Stimulated activated CD8-positive, alpha-beta memory T cell treated with anti-CD3 and anti-CD28 coated beads, Interleukin-2, amount 100 ng/mL, for 1 hour (primary cell): ENCODE results near the gene ATG9B.

Experiments
- DNase-seq, 2 donors: peaks; one replicate each; pipeline ENCODE4 v3.0.0-alpha.2; 2020; ENCODE audit warnings: low read depth in 2 of 2

ATG9B gene

GRCh38 chr7:151024435-151025056 lies at the start of gene ATG9B:
Gene ATG9B (minus strand): TSS chr7:151024494. CDS start chr7:151024423, 71 bp downstream.
- DNase-seq = no peak

DNA sequence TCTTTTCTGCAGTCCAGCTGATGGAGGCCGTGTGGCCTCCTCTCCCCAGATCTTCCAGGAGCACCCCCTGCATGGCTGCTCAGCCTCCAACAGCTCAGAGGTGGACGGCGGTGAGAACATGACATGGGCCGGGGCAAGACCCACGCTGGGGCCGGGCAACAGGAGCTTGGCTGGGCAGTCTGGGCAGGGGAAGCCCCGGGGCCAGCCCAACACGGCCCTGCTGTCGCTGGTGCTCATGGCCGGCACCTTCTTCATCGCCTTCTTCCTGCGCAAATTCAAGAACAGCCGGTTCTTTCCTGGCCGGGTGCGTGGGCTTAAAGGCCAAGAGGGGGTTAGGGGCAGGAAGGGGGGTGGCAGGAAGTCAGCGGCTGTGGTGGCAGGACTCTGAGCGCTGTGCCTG lies 49.7 kb upstream of the ATG9B start:
- no peak for DNase-seq

DNA sequence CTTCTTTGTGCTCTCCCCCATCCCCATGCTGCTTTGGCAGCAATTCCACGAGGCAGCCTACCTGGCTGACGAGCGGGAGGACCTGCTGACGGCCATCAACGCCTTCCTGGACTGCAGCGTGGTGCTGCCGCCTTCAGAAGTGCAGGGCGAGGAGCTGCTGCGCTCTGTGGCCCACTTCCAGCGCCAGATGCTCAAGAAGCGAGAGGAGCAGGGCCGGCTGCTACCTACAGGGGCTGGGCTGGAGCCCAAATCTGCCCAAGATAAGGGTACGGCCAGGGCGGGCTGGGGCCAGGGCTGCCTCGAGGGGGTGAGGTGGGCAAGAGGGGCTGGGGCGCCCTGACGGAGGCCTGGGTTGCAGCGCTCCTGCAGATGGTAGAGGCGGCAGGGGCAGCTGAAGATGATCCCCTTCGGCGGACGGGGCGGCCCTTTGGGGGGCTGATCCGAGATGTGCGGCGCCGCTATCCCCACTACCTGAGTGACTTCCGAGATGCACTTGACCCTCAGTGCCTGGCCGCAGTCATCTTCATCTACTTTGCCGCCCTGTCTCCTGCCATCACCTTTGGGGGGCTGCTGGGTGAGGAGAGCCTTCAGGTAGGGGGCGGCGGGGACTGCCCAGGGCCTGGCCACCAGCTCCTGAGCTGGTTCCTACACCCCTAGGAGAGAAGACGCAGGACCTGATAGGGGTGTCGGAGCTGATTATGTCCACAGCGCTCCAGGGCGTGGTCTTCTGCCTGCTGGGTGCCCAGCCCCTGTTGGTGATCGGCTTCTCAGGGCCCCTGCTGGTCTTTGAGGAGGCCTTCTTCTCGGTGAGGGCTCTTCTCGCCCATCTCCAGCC lies 47.0 kb upstream of the ATG9B start:
- no peak for DNase-seq

GRCh38 chr7:151070574-151070960 lies 46.3 kb upstream of the ATG9B start:
- no peak for DNase-seq

- no peak for DNase-seq
Measured at GRCh38 chr7:151069841-151070573, 45.7 kb upstream of the ATG9B start.

DNA sequence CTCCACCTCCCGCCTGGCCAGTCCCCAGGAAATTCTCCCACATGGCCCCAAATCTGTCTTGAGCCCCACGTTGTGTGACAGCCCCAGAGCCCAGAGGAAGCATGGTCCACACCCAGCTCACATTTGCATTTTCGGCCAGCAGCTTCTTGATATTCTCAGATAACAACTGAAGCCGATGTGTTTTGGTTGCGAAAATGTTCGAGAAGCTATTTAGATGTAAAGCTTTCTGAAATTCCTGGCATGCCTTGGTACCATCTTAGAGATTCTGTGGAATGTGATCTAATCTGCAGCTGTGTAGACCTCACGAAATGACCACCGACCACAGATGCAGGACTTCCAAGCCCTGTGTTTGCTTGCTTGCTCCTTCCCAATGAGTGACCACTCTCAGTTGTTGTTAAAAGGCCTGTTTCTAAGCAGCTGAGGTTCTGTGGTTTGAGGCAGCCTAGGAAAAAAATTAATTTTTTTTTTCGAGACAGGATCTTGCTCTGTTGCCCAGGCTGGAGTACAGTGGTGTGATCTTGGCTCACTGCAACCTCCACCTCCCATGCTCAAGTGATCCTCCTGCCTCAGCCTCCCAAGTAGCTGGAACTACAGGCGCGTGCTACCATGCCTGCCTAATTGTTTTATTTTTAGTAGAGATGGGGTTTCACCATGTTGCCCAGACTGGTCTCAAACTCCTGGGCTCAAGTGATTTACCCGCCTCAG lies 43.9 kb upstream of the ATG9B start:
- no peak for DNase-seq

DNA sequence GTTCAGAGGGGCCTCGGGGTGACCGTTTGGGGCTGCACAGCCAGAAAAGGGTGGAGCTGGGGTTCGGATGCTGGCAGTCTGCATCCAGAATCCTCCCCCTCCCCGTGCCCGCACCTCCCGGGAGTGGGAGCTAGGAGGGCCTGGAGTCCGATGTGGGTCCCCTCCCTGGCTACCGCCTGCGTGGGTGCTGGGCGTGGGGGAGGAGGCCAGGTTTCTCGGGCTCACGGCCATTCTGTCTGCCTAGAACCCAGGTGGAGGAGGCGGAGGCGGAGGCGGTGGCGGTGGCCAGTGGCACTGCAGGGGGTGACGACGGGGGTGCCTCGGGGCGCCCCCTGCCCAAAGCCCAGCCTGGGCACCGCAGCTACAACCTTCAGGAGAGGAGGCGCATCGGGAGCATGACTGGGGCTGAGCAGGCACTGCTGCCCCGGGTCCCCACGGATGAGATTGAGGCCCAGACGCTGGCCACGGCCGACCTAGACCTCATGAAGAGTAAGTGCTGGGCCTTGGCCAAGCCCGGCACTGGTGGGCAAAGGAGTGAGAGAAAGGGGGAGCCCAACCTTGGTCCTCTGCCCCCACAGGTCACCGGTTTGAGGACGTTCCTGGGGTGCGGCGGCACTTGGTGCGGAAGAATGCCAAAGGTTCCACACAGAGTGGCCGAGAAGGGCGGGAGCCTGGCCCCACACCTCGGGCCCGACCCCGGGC lies 42.1 kb upstream of the ATG9B start:
- DNase-seq = no peak

DNA sequence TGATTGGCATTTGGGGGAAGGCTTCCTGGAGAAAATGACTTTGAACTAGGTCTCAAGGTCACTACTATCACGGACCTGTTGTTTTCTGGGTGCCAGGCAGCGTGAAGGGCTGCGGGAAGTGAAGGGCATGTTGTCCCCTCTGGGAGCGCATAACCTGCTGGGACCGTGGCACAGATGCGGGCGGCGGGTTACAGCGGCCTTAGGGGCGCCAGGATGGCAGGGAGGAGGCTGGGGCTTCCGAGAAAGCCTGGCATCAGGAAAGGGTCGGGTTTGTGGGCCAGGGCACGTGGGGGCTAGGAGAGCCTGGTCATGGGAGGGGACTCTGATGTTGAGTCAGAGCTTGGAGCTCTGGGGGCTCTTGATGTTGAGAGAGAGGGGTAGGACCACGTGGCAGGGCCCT lies 41.2 kb upstream of the ATG9B start:
- no peak for DNase-seq

GRCh38 chr7:151064993-151065392 lies 40.7 kb upstream of the ATG9B start:
- DNase-seq = no peak

- DNase-seq = no peak
Measured at GRCh38 chr7:151064454-151064853, 40.2 kb upstream of the ATG9B start.

DNA sequence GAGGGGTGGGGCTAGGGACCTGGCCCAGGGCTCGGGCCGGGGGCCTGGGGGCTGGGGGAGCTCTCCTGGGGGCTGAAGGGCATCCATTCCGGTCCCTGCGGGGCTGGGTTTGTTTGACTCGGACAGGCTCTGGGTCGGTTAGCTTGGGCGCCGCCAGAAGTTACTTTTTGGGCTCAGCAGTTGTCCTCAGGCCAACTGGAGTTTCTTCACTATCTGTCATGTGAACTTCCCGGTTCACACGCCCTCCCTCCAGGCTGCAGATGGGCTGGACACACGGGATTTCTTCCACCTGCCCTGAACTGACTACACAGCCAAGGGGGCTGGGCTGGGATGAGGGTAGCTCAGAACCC lies 38.9 kb upstream of the ATG9B start:
- DNase-seq = no peak

DNA sequence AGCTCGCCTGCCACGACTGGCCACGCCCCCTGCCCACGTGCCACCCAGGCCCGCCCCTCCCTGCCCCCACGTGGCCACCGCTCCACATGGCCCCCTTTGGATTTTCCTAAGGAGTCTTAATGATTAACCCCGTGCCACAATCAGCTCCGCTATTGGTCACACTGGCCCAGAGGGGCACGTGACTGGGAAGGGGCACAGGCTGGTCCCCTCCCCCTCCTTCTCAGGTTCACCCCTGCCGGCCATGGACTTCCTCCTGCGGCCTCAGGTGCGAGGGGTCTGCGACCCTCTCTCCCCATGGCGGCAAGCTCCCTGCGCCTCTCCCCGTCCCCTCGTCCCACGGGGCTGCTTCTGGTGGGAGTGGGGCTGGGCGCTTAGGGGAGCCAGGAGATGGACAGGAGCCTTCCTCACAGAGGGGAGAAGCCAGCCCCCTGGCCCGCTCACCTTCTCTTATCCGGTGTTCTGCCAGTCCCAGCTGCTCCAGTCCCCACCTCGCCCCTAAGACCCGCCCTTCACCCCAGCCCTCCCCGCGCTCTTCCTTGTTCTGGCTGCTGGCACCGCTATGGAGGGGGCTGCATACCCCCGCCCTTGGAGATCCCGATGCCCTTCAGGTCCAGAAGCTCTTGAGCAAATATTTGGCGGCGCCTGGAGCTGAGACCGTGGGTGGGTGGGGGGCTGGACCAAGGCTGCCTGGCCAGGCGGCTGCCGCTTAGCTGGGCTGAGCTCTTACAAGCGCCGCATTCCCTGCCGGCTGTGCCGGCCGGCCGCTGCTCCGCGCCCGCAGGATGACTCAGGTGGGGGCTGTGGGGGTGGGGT lies 38.3 kb upstream of the ATG9B start:
- no peak for DNase-seq

DNA sequence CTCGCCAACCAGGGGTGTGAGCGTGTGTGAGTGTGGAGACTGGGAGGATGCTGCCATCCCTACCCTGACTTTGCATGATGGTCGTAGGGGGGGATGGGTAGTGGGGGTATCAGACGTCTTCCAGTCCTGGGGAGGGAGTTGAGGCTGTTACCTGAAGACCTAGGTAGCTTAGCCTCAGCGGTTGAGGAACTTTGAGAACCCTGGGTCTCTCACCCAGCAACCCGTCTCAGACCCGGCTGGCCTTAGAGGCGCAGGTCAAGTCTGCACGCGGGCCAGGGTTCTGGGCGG lies 37.8 kb upstream of the ATG9B start:
- DNase-seq = no peak

DNA sequence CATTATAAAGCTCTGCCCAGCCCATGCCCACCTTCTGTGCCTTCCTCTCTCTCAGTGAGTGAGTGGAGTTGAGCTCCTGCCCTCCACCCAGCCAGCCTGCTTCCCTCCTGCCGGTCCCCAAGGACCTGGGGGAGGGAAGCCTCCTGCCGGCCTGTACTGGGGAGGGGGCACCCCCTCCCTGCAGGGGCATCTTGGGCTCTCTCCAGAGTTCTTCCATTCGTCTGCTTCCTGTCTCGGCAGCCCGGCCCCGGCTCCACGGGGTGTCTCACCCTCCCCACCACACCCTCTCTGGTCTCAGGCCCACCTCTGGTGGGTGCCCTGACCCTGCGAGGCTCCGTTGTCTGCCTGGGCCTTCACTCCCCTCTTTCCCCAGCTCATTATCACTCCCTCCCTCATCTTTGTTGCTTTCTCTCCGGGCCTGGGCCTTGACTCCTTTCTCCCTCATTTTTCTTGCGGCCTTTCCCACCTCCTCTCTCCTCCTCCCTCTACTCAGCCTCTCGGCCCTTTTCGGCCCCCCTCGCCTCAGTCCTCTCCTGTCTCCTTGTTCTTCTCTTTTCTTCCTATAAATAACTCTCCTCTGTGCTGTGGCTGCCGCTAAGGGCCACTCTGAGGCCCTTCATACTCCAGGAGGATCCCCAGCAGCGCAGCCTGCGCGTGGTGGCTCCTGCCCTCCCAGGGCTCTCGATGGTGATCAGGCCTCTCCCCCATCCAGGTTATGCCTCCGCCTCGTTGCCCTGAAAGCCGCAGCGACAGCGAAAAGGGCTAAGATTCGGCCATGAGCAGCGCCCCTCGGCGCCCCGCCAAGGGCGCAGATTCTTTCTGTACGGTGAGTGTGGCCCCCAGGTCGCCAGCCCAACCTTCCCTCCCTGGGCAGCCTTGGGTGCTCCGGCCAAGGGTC lies 37.2 kb upstream of the ATG9B start:
- no peak for DNase-seq

GRCh38 chr7:151060416-151061212 lies 36.3 kb upstream of the ATG9B start:
- DNase-seq = no peak

GRCh38 chr7:151060113-151060415 lies 35.8 kb upstream of the ATG9B start:
- DNase-seq = no peak

DNA sequence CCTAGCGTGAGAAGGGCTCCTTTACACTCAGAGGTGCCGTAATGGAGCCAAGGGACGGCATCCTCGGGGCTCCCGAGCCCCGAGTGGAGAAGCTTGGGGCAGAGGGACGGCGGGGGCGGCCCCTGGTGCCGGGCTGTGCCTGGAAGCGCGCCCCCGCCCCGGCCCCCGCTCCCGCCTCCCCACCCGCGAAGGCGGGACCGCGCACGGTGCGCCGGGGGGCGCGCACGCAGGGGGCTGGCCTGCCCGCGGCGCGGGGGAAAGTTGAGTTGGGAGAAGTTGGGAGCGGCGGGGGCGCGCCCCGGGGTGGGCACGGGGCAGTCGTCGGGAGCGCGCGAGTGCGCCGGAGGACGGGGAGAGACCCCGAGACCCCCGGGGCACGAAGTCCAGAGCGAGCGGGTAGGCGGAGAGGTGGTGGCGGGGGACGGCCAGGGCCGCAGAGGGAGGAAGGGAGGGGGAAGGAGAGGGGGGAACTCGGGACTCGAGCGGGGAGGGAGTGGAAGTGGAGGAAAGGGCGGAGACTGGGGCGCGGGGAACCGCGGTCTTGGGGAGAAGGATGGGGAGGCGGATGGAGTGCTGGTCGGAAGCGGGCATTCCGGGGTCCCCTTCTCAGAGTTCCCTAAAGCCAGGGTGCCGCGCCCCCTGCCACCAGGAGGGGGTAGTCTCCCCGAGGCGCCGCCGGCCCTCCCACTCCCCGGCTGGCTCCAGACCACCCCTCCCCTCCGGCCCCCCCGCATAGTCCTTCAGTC lies 35.2 kb upstream of the ATG9B start, which contains the start of gene SLC4A2:
SLC4A2 (plus strand) TSS at position 223 of the 746 bp plus-strand sequence. CDS start 2,399 bp downstream, outside the sequence.
- DNase-seq = peak; percentile 49 to 52

GRCh38 chr7:151058781-151059366 lies 34.6 kb upstream of the ATG9B start:
- no peak for DNase-seq
